Loucy (cell line): ENCODE results near the gene C10orf105.

Source experiments
- H2AFZ ChIP-seq: fragments of 200-600 bp; sonication (generic); 2 replicates; pipeline ENCODE4 v1.6.0; 2016; ENCODE audit warnings: antibody characterized with exemption, mild to moderate bottlenecking, low read length, moderate library complexity
- H3F3A ChIP-seq: fragments of 200-600 bp; 2 replicates; pipeline ENCODE4 v1.6.0; 2016; ENCODE audit warnings: antibody characterized with exemption, low read depth, mild to moderate bottlenecking
- H3K27me3 ChIP-seq: fragments of 200-600 bp; sonication (generic); 2 replicates; pipeline ENCODE4 v1.6.1; 2014; ENCODE audit warnings: low read length, mild to moderate bottlenecking; ENCODE audit not compliant: insufficient read depth, poor library complexity, severe bottlenecking
- H3K36me3 ChIP-seq: fragments of 200-600 bp; sonication (generic); 2 replicates; pipeline ENCODE4 v1.6.1; 2016; ENCODE audit warnings: low read length; ENCODE audit not compliant: insufficient read depth
- H3K4me1 ChIP-seq: fragments of 200-600 bp; sonication (generic); 2 replicates; pipeline ENCODE4 v1.5.1; 2014; ENCODE audit warnings: low read length, mild to moderate bottlenecking; ENCODE audit not compliant: insufficient read depth, poor library complexity, severe bottlenecking
- H3K4me2 ChIP-seq: fragments of 200-600 bp; sonication (generic); 2 replicates; pipeline ENCODE4 v1.6.0; 2014; ENCODE audit warnings: antibody characterized with exemption, low read length, low read depth, mild to moderate bottlenecking; ENCODE audit not compliant: poor library complexity, severe bottlenecking
- H3K4me3 ChIP-seq: fragments of 200-600 bp; sonication (generic); 2 replicates; pipeline ENCODE4 v1.5.1; 2014; ENCODE audit warnings: low read length, mild to moderate bottlenecking, mixed read lengths; ENCODE audit not compliant: poor library complexity, severe bottlenecking
- H3K79me2 ChIP-seq: fragments of 200-600 bp; sonication (generic); 2 replicates; pipeline ENCODE4 v1.6.1; 2014; ENCODE audit warnings: low read length; ENCODE audit not compliant: insufficient read depth
- H3K9ac ChIP-seq: fragments of 200-600 bp; sonication (generic); 2 replicates; pipeline ENCODE4 v1.6.0; 2014; ENCODE audit warnings: mild to moderate bottlenecking, low read depth, low read length, moderate library complexity; ENCODE audit not compliant: poor library complexity, severe bottlenecking
- H3K9me2 ChIP-seq: fragments of 200-600 bp; sonication (generic); replicated peaks from 2 replicates; pipeline ENCODE4 v1.6.1; 2016; ENCODE audit warnings: low read depth, low read length, mixed read lengths
- H3K9me3 ChIP-seq: fragments of 200-600 bp; sonication (generic); 2 replicates; pipeline ENCODE4 v1.6.1; 2014; ENCODE audit warnings: mild to moderate bottlenecking, antibody characterized with exemption, low read length, low read depth; ENCODE audit not compliant: insufficient read depth
- H4K20me1 ChIP-seq: fragments of 200-600 bp; sonication (generic); 2 replicates; pipeline ENCODE4 v1.6.0; 2014; ENCODE audit warnings: antibody characterized with exemption, low read length, mild to moderate bottlenecking; ENCODE audit not compliant: insufficient read depth, poor library complexity, severe bottlenecking
- CTCF ChIP-seq: fragments of 200-600 bp; sonication (generic); conservative IDR thresholded peaks from 2 replicates; pipeline ENCODE4 v1.5.1; 2014; ENCODE audit warnings: mild to moderate bottlenecking, antibody characterized with exemption, low read length
- EZH2phosphoT487 ChIP-seq: fragments of 200-600 bp; IDR thresholded peaks from 2 replicates; pipeline ENCODE4 v1.6.1; 2018; ENCODE audit warnings: antibody characterized with exemption, mild to moderate bottlenecking, moderate library complexity, borderline replicate concordance

The C10orf105 gene

GRCh38 chr10:71747551-71748523 is 28.3 kb upstream of the C10orf105 start:
- Histone ChIP-seq H3K4me1 (peaks cover 80% of the 10 kb centered on the region), H2AFZ (no peak overlapping the region)

GRCh38 chr10:71747039-71747531 is 27.5 kb upstream of the C10orf105 start:
- Histone ChIP-seq H3K27me3 (no peaks in the 10 kb centered on the region), H3F3A (peaks cover 9% of the 10 kb centered on the region), H3K4me1 (peaks cover 80% of the 10 kb centered on the region), H4K20me1 (no peaks in the 10 kb centered on the region), H3K4me3 (no peak overlapping the region), H3K79me2 (no peaks in the 10 kb centered on the region), H2AFZ (no peak overlapping the region), H3K9me3 (no peaks in the 10 kb centered on the region), H3K9me2 (no peaks in the 10 kb centered on the region), H3K4me2 (peak overlapping the region; percentile 68), H3K36me3 (no peaks in the 10 kb centered on the region), H3K9ac (peak overlapping the region; percentile 75)
- TF ChIP-seq CTCF (no peak; the same call in 1 of the 2 replicates), EZH2phosphoT487 (no peak)

More at GRCh38 chr10:71747551-71748523, 28.3 kb upstream of the C10orf105 start:
- Histone ChIP-seq H3F3A (peaks cover 9% of the 10 kb centered on the region), H3K4me3 (peak overlapping the region; percentile 45), H3K9me3 (no peaks in the 10 kb centered on the region), H3K9ac (peak overlapping the region; percentile 75), H3K36me3 (no peaks in the 10 kb centered on the region), H4K20me1 (no peaks in the 10 kb centered on the region), H3K79me2 (no peaks in the 10 kb centered on the region), H3K4me2 (peak overlapping the region; percentile 68), H3K9me2 (no peaks in the 10 kb centered on the region), H3K27me3 (no peaks in the 10 kb centered on the region)
- TF ChIP-seq EZH2phosphoT487 (no peak), CTCF (no peak)

- Histone ChIP-seq H3K36me3 (no peaks in the 10 kb centered on the region), H3K27me3 (no peaks in the 10 kb centered on the region), H3K4me2 (peak overlapping the region; percentile 68), H3K4me3 (peak overlapping the region; percentile 23), H4K20me1 (no peaks in the 10 kb centered on the region), H3K79me2 (no peaks in the 10 kb centered on the region), H3K9me3 (no peaks in the 10 kb centered on the region), H3K9me2 (no peaks in the 10 kb centered on the region), H3K4me1 (peaks cover 80% of the 10 kb centered on the region), H3F3A (peaks cover 9% of the 10 kb centered on the region), H3K9ac (peak overlapping the region; percentile 75), H2AFZ (no peak overlapping the region)
- TF ChIP-seq EZH2phosphoT487 (no peak), CTCF (peak; percentile 59)
Observed at GRCh38 chr10:71746344-71747037, 26.9 kb upstream of the C10orf105 start.
